Dendritic cell treated with granulocyte-macrophage colony-stimulating factor and Interleukin-4, amounts not matched to agents 40 ng/mL and 50 ng/mL, for 4 days (primary cell): ENCODE results near the gene HMGCL.
"Not testable (repeated sequence)": the region's sequence is repeated elsewhere in the genome, so short reads cannot be mapped to it uniquely, and the experiment has no call there.

Experiments used
- H3K27ac Mint-ChIP-seq: one replicate; pipeline ENCODE4 v1.8.0; 2022; ENCODE audit warnings: mild to moderate bottlenecking, mixed read lengths
- H3K27me3 Mint-ChIP-seq: one replicate; pipeline ENCODE4 v1.8.0; 2022; ENCODE audit warnings: mild to moderate bottlenecking, mixed read lengths
- H3K36me3 Mint-ChIP-seq: one replicate; pipeline ENCODE4 v1.8.0; 2022; ENCODE audit warnings: low read depth, mixed read lengths
- H3K4me1 Mint-ChIP-seq: one replicate; pipeline ENCODE4 v1.8.0; 2022; ENCODE audit warnings: low read depth, mixed read lengths
- H3K4me3 Mint-ChIP-seq: one replicate; pipeline ENCODE4 v1.8.0; 2022; ENCODE audit warnings: mild to moderate bottlenecking, moderate library complexity, mixed read lengths
- H3K9me3 Mint-ChIP-seq: one replicate; pipeline ENCODE4 v1.8.0; 2022; ENCODE audit warnings: mixed read lengths
- intact Hi-C: fragments of 100-400 bp; cut with micrococcal nuclease; formaldehyde crosslinking; loops from one replicate; pipeline ENCODE4 v1.15.0; 2022

The HMGCL gene

GRCh38 chr1:23799570-23800399 lies 25.4 kb downstream of the HMGCL start:
- H3K9me3 Mint-ChIP-seq = no peaks in the 10 kb centered on the region
- peaks cover 57% of the 10 kb centered on the region for H3K4me1 Mint-ChIP-seq
- peak overlapping the region; percentile 87 for H3K4me3 Mint-ChIP-seq
- no peaks in the 10 kb centered on the region for H3K27me3 Mint-ChIP-seq
- H3K27ac Mint-ChIP-seq = peak overlapping the region; percentile 92
- peaks cover 86% of the 10 kb centered on the region for H3K36me3 Mint-ChIP-seq
- intact Hi-C loops = loop anchor here (1.0 to 10.0 kb wide), 2 partner anchors 8 to 165 kb away; partner anchors contain the start of gene LYPLA2

GRCh38 chr1:23799255-23799569 lies 26.0 kb downstream of the HMGCL start:
- H3K36me3 Mint-ChIP-seq = peaks cover 86% of the 10 kb centered on the region
- peak overlapping the region; percentile 92 for H3K27ac Mint-ChIP-seq
- intact Hi-C loops = no loop called here
- no peaks in the 10 kb centered on the region for H3K27me3 Mint-ChIP-seq
- H3K4me3 Mint-ChIP-seq = peak overlapping the region; percentile 87
- H3K4me1 Mint-ChIP-seq = peaks cover 57% of the 10 kb centered on the region
- H3K9me3 Mint-ChIP-seq = no peaks in the 10 kb centered on the region

- no peaks in the 10 kb centered on the region for H3K9me3 Mint-ChIP-seq
- H3K4me1 Mint-ChIP-seq = peaks cover 57% of the 10 kb centered on the region
- no peak overlapping the region for H3K4me3 Mint-ChIP-seq
- H3K27me3 Mint-ChIP-seq = no peaks in the 10 kb centered on the region
- peaks cover 86% of the 10 kb centered on the region for H3K36me3 Mint-ChIP-seq
- peak overlapping the region; percentile 92 for H3K27ac Mint-ChIP-seq
- intact Hi-C loops = no loop called here
Measured at GRCh38 chr1:23798662-23799142, 26.5 kb downstream of the HMGCL start.

GRCh38 chr1:23797478-23798448 lies 27.5 kb downstream of the HMGCL start:
- intact Hi-C loops = no loop called here
- H3K4me3 Mint-ChIP-seq = no peak overlapping the region
- no peaks in the 10 kb centered on the region for H3K27me3 Mint-ChIP-seq
- H3K36me3 Mint-ChIP-seq = peaks cover 86% of the 10 kb centered on the region
- peaks cover 64% of the 10 kb centered on the region for H3K4me1 Mint-ChIP-seq
- H3K9me3 Mint-ChIP-seq = no peaks in the 10 kb centered on the region
- peak overlapping the region; percentile 48 for H3K27ac Mint-ChIP-seq

- H3K27me3 Mint-ChIP-seq = no peaks in the 10 kb centered on the region
- peaks cover 69% of the 10 kb centered on the region for H3K4me1 Mint-ChIP-seq
- H3K9me3 Mint-ChIP-seq = no peaks in the 10 kb centered on the region
- peaks cover 78% of the 10 kb centered on the region for H3K36me3 Mint-ChIP-seq
- no peak overlapping the region for H3K27ac Mint-ChIP-seq
- intact Hi-C loops = no loop called here
- H3K4me3 Mint-ChIP-seq = no peak overlapping the region
Measured at GRCh38 chr1:23796466-23797271, 28.6 kb downstream of the HMGCL start.

GRCh38 chr1:23795676-23796465 lies 29.4 kb downstream of the HMGCL start:
- no peaks in the 10 kb centered on the region for H3K27me3 Mint-ChIP-seq
- no peak overlapping the region for H3K27ac Mint-ChIP-seq
- peaks cover 67% of the 10 kb centered on the region for H3K4me1 Mint-ChIP-seq
- peaks cover 81% of the 10 kb centered on the region for H3K36me3 Mint-ChIP-seq
- intact Hi-C loops = no loop called here
- no peaks in the 10 kb centered on the region for H3K9me3 Mint-ChIP-seq
- H3K4me3 Mint-ChIP-seq = no peak overlapping the region

GRCh38 chr1:23794732-23795182 lies 30.5 kb downstream of the HMGCL start:
- intact Hi-C loops, H3K4me3 Mint-ChIP-seq, H3K27me3 Mint-ChIP-seq, H3K9me3 Mint-ChIP-seq: not testable (repeated sequence)
- Mint-ChIP-seq H3K4me1 (peaks cover 69% of the 10 kb centered on the region), H3K27ac (peak overlapping the region; percentile 17), H3K36me3 (peaks cover 79% of the 10 kb centered on the region)

- H3K36me3 Mint-ChIP-seq = peaks cover 84% of the 10 kb centered on the region
Measured at GRCh38 chr1:23793861-23794731, 31.1 kb downstream of the HMGCL start.

GRCh38 chr1:23793018-23793781 lies 32.0 kb downstream of the HMGCL start:
- Mint-ChIP-seq H3K27ac (no peak overlapping the region), H3K4me1 (peaks cover 55% of the 10 kb centered on the region), H3K4me3 (peak overlapping the region; percentile 4), H3K9me3 (no peaks in the 10 kb centered on the region), H3K36me3 (peaks cover 84% of the 10 kb centered on the region), H3K27me3 (no peaks in the 10 kb centered on the region)
- intact Hi-C loops = no loop called here

More at GRCh38 chr1:23793861-23794731, 31.1 kb downstream of the HMGCL start:
- Mint-ChIP-seq H3K27ac (no peak overlapping the region), H3K27me3 (no peaks in the 10 kb centered on the region), H3K4me3 (no peak overlapping the region), H3K4me1 (peaks cover 62% of the 10 kb centered on the region), H3K9me3 (no peaks in the 10 kb centered on the region)
- intact Hi-C loops = no loop called here

GRCh38 chr1:23792151-23792945 lies 32.9 kb downstream of the HMGCL start:
- H3K4me1 Mint-ChIP-seq = peaks cover 55% of the 10 kb centered on the region
- peaks cover 84% of the 10 kb centered on the region for H3K36me3 Mint-ChIP-seq
- H3K4me3 Mint-ChIP-seq = peak overlapping the region; percentile 92
- intact Hi-C loops = no loop called here
- H3K9me3 Mint-ChIP-seq = no peaks in the 10 kb centered on the region
- no peaks in the 10 kb centered on the region for H3K27me3 Mint-ChIP-seq
- peak overlapping the region; percentile 88 for H3K27ac Mint-ChIP-seq

- Mint-ChIP-seq H3K27ac (peak overlapping the region; percentile 88), H3K27me3 (no peaks in the 10 kb centered on the region), H3K9me3 (no peaks in the 10 kb centered on the region), H3K4me1 (peaks cover 51% of the 10 kb centered on the region), H3K36me3 (peaks cover 84% of the 10 kb centered on the region), H3K4me3 (peak overlapping the region; percentile 92)
- intact Hi-C loops = loop anchor here (1.0 kb wide), 2 partner anchors 9 to 13 kb away; partner anchors contain the start of genes GALE and PITHD1
Measured at GRCh38 chr1:23791516-23792047, 33.6 kb downstream of the HMGCL start.
